Endothelial cell of umbilical vein (primary cell): ENCODE results near the gene MAP3K7CL. TPM values are rescaled to one million over a fixed set of nuclear protein-coding genes. Genes with fewer than 3 reads are reported as not detected.

ENCODE experiments used
- BruUV-seq: library from RNA; stranded (reverse); fragments of 400-500 nt; replicated peaks from 2 replicates; lab custom pipeline; 2021; lab: Mats Ljungman, UMichigan
- CTCF ChIA-PET: fragments of 300-600, 350-600 bp; sonication (Branson Sonifier 250); formaldehyde crosslinking; loops from one replicate; lab custom pipeline; 2021; ENCODE audit warnings: antibody characterized with exemption, inconsistent platforms; lab: Charles Lee
- POLR2A ChIA-PET: fragments of 300-600, 350-600 bp; sonication (Branson Sonifier 250); formaldehyde crosslinking; loops from one replicate; lab custom pipeline; 2021; ENCODE audit warnings: antibody characterized with exemption, inconsistent platforms; lab: Charles Lee
- DNase-seq: peaks from one replicate; pipeline ENCODE4 v3.0.0-alpha.2; 2011; ENCODE audit warnings: low read depth, low spot score
- FAIRE-seq: peaks from 2 replicates; lab custom pipeline; 2011; peaks lifted over from hg19 to GRCh38; lab: Jason Lieb, UNC
- H2AFZ ChIP-seq: 2 replicates; pipeline ENCODE4 v1.6.0; 2012; ENCODE audit warnings: low read depth, low read length, control low read depth, inconsistent platforms
- H3K27ac ChIP-seq: 2 replicates; pipeline ENCODE4 v1.5.1; 2011; ENCODE audit warnings: low read depth, mild to moderate bottlenecking, control low read depth, low read length, moderate library complexity; ENCODE audit not compliant: insufficient read depth
- H3K27me3 ChIP-seq, 2 experiments: 2 replicates each; pipeline versions ENCODE4 v1.6.0 to v1.6.1; 2011; ENCODE audit warnings: low read length in 2 of 2, mixed read lengths in 1 of 2; ENCODE audit not compliant: control insufficient read depth in 2 of 2, insufficient read depth in 2 of 2
- H3K36me3 ChIP-seq, 2 experiments: 2 replicates in 1 of 2; 3 replicates in 1 of 2; pipeline ENCODE4 v1.5.1; 2011; ENCODE audit warnings: low read length in 2 of 2, mild to moderate bottlenecking in 1 of 2, moderate library complexity in 1 of 2; ENCODE audit not compliant: control insufficient read depth in 2 of 2, insufficient read depth in 2 of 2; ENCODE audit errors: extremely low read depth in 1 of 2
- H3K4me1 ChIP-seq: 3 replicates; pipeline ENCODE4 v1.5.1; 2011; ENCODE audit warnings: mild to moderate bottlenecking, low read length; ENCODE audit not compliant: control insufficient read depth, insufficient read depth; ENCODE audit errors: extremely low read depth
- H3K4me2 ChIP-seq: 2 replicates; pipeline ENCODE4 v1.6.1; 2011; ENCODE audit warnings: low read length, control low read depth, mixed read lengths; ENCODE audit not compliant: insufficient read depth
- H3K4me3 ChIP-seq, 3 experiments: fragments of 200-600 bp in 1 of 3; sonication (generic), shearing (Covaris generic) in 1 of 3; replicated peaks in 1 of 3; 2 replicates each; pipeline ENCODE4 v1.5.1; 2011 to 2016; ENCODE audit warnings: control low read depth in 3 of 3, low read length in 3 of 3, mild to moderate bottlenecking in 2 of 3, inconsistent platforms in 1 of 3, low read depth in 1 of 3, moderate library complexity in 1 of 3; ENCODE audit not compliant: insufficient read depth in 1 of 3
- H3K79me2 ChIP-seq: 2 replicates; pipeline ENCODE4 v1.6.0; 2012; ENCODE audit warnings: low read length, inconsistent platforms; ENCODE audit not compliant: control insufficient read depth, insufficient read depth
- H3K9ac ChIP-seq: replicated peaks from 2 replicates; pipeline ENCODE3; 2011; ENCODE audit warnings: low read length, control low read depth; ENCODE audit not compliant: insufficient read depth; ENCODE audit errors: extremely low read depth
- H3K9me1 ChIP-seq: replicated peaks from 3 replicates; pipeline ENCODE4 v1.6.0; 2011; ENCODE audit warnings: mild to moderate bottlenecking, low read length; ENCODE audit not compliant: control insufficient read depth, insufficient read depth; ENCODE audit errors: extremely low read depth
- H3K9me3 ChIP-seq: replicated peaks from 2 replicates; pipeline ENCODE4 v1.5.1; 2012; ENCODE audit warnings: low read length, inconsistent platforms; ENCODE audit not compliant: control insufficient read depth, insufficient read depth
- H4K20me1 ChIP-seq: replicated peaks from 2 replicates; pipeline ENCODE3; 2011; ENCODE audit warnings: mild to moderate bottlenecking, low read length; ENCODE audit not compliant: control insufficient read depth, insufficient read depth; ENCODE audit errors: extremely low read depth
- CTCF ChIP-seq, 2 donors: IDR thresholded peaks; 1 replicate in 1 of 2; 2 replicates in 1 of 2; pipeline ENCODE4 v1.5.1; 2011; ENCODE audit warnings: low read length in 2 of 2, mild to moderate bottlenecking in 2 of 2, moderate library complexity in 2 of 2, control low read depth in 1 of 2, inconsistent platforms in 1 of 2, low read depth in 1 of 2; ENCODE audit not compliant: insufficient read depth in 1 of 2; ENCODE audit errors: extremely low read depth in 1 of 2
- EZH2 ChIP-seq: IDR thresholded peaks from 2 replicates; pipeline ENCODE4 v1.6.1; 2012; ENCODE audit warnings: borderline replicate concordance, low read depth, mild to moderate bottlenecking, moderate library complexity, low read length, inconsistent platforms; ENCODE audit not compliant: severe bottlenecking
- FOS ChIP-seq: IDR thresholded peaks from 2 replicates; pipeline ENCODE4 v1.6.1; 2011; ENCODE audit warnings: mild to moderate bottlenecking, low read length, moderate library complexity, borderline replicate concordance; ENCODE audit not compliant: insufficient read depth
- GATA2 ChIP-seq: IDR thresholded peaks from 2 replicates; pipeline ENCODE4 v1.7.0; 2011; ENCODE audit warnings: low read depth, mild to moderate bottlenecking, moderate library complexity, mixed read lengths, low read length; ENCODE audit not compliant: insufficient read length, insufficient read depth
- JUN ChIP-seq: IDR thresholded peaks from 2 replicates; pipeline ENCODE4 v1.6.1; 2011; ENCODE audit warnings: borderline replicate concordance, low read depth; ENCODE audit not compliant: insufficient read length, insufficient read depth
- MAX ChIP-seq: IDR thresholded peaks from 2 replicates; pipeline ENCODE4 v1.6.1; 2011; ENCODE audit not compliant: insufficient read depth, insufficient read length
- MYC ChIP-seq: IDR thresholded peaks from one replicate; pipeline ENCODE4 v1.6.1; 2011; ENCODE audit warnings: mild to moderate bottlenecking, low read depth, low read length
- POLR2A ChIP-seq: IDR thresholded peaks from 2 replicates; pipeline ENCODE4 v1.6.1; 2012; ENCODE audit warnings: low read depth, mild to moderate bottlenecking, control low read depth, low read length
- POLR2AphosphoS5 ChIP-seq: IDR thresholded peaks from 2 replicates; pipeline ENCODE4 v1.6.1; 2012; ENCODE audit warnings: low read depth, mild to moderate bottlenecking, control low read depth, low read length, moderate library complexity; ENCODE audit not compliant: insufficient read depth
- dilution Hi-C: fragments of 300-500 bp; cut with MboI; formaldehyde crosslinking; loops from one replicate; pipeline ENCODE4 v1.15.0; 2019; ENCODE audit warnings: low sequenced_read_pairs; ENCODE audit not compliant: extremely low pct_ligation_motif_present
- intact Hi-C: fragments of 100-400 bp; cut with micrococcal nuclease; formaldehyde crosslinking; loops from one replicate; pipeline ENCODE4 v1.10.0; 2022
- polyA plus RNA-seq, 4 experiments: library from polyadenylated mRNA; depleted of rRNA in 3 of 4; stranded (reverse) in 3 of 4; unstranded in 1 of 4; fragments of >200 nt; gene quantifications; 2 replicates each; pipeline versions ENCODE4 v1.2.1 to v1.2.3, GENCODE V29; 2011 to 2012; ENCODE audit warnings: missing spikeins in 1 of 4
- total RNA-seq: library from RNA; stranded (reverse); gene quantifications from 2 replicates; pipeline ENCODE4 v1.2.3, GENCODE V29; 2021

MAP3K7CL gene
- total and polyA plus RNA-seq, 2 donors (not counting 3 experiments of a cell fraction or from before 2014, with no cell fraction given), result 6.1 to 8.1 TPM

- no peaks in the 10 kb centered on the region for H3K79me2 ChIP-seq
- H3K9me3 ChIP-seq, result no peaks in the 10 kb centered on the region
- no peaks in the 10 kb centered on the region for H3K36me3 ChIP-seq
- dilution Hi-C loops (no loop called here), intact Hi-C loops (no loop called here)
- H3K27me3 ChIP-seq, result no peaks in the 10 kb centered on the region
- no peak overlapping the region for H3K9ac ChIP-seq
- H3K4me3 ChIP-seq, result no peak overlapping the region
- peaks cover 32% of the 10 kb centered on the region for H3K4me1 ChIP-seq
- CTCF ChIA-PET, result no interaction called here
- no peak overlapping the region for H3K4me2 ChIP-seq
- no peak overlapping the region for H2AFZ ChIP-seq
- POLR2A ChIA-PET, result no interaction called here
- H4K20me1 ChIP-seq, result no peaks in the 10 kb centered on the region
- DNase-seq, result no peak
- H3K9me1 ChIP-seq, result no peaks in the 10 kb centered on the region
- no peak overlapping the region for H3K27ac ChIP-seq
- no TSS peak for BruUV-seq
- TF ChIP-seq POLR2AphosphoS5, result no peak
- no peak for TF ChIP-seq JUN
- FAIRE-seq, result no peak
These were observed 63.5 kb downstream of the MAP3K7CL start for GRCh38 chr21:29193901-29194300.

GRCh38 chr21:29194342-29194741 lies 63.9 kb downstream of the MAP3K7CL start:
- Histone ChIP-seq H3K9me3 (no peaks in the 10 kb centered on the region), H3K27me3 (no peaks in the 10 kb centered on the region), H3K9ac (no peak overlapping the region), H3K79me2 (no peaks in the 10 kb centered on the region), H3K4me1 (peaks cover 32% of the 10 kb centered on the region), H3K27ac (no peak overlapping the region), H2AFZ (no peak overlapping the region), H3K36me3 (no peaks in the 10 kb centered on the region), H4K20me1 (no peaks in the 10 kb centered on the region), H3K9me1 (no peaks in the 10 kb centered on the region), H3K4me3 (no peak overlapping the region), H3K4me2 (no peak overlapping the region)
- FAIRE-seq, result no peak
- intact Hi-C loops (no loop called here), dilution Hi-C loops (no loop called here)
- no peak for TF ChIP-seq EZH2
- TF ChIP-seq MAX, result no peak
- TF ChIP-seq POLR2AphosphoS5, result no peak
- TF ChIP-seq GATA2, result no peak
- no peak for TF ChIP-seq JUN
- TF ChIP-seq POLR2A, result no peak
- TF ChIP-seq CTCF (IDR thresholded peaks at IDR 0.05; ENCODE audit: extremely low read depth in 1 of 2, insufficient read depth in 1 of 2, low read depth in 1 of 2, low read length in 2 of 2), result no peak
- TF ChIP-seq FOS, result no peak
- TF ChIP-seq MYC, result no peak
- BruUV-seq, result no TSS peak
- ChIA-PET POLR2A (no interaction called here), CTCF (interaction anchor here (1.1 to 3.3 kb wide), 3 partner anchors 14 to 102 kb away, joined by 3 to 16 read pairs (median 4); no protein-coding TSS in a partner anchor)
- no peak for DNase-seq
